Activated CD4-positive, CD25-positive, alpha-beta regulatory T cell (primary cell): ENCODE measurements around the gene ZFP62.
"Not testable (repeated sequence)": the region's sequence is repeated elsewhere in the genome, so short reads cannot be mapped to it uniquely, and the experiment has no call there.

Experiments used
- DNase-seq, 4 experiments: peaks; one replicate each; lab custom pipeline; 2025; lab: John Stamatoyannopoulos, UW

The ZFP62 gene

GRCh38 chr5:180830253-180831138, 30.6 kb downstream of the ZFP62 start:
- DNase-seq, result peak; percentile 34 to 62 (median 47)

- DNase-seq, result no peak
Observed at GRCh38 chr5:180829726-180830125, 31.4 kb downstream of the ZFP62 start.

- DNase-seq, result not testable (repeated sequence)
Observed at GRCh38 chr5:180828756-180829531, 32.1 kb downstream of the ZFP62 start.

- not testable (repeated sequence) for DNase-seq
Observed at GRCh38 chr5:180827374-180827773, 33.7 kb downstream of the ZFP62 start.

GRCh38 chr5:180825768-180826525, 35.1 kb downstream of the ZFP62 start:
- no peak for DNase-seq

- no peak for DNase-seq
Observed at GRCh38 chr5:180824630-180825476, 36.2 kb downstream of the ZFP62 start.

GRCh38 chr5:180823940-180824629, 37.0 kb downstream of the ZFP62 start:
- DNase-seq, result no peak

- no peak for DNase-seq
Observed at GRCh38 chr5:180823346-180823745, 37.7 kb downstream of the ZFP62 start.

- DNase-seq, result no peak
Observed at GRCh38 chr5:180821538-180821937, 39.5 kb downstream of the ZFP62 start.

GRCh38 chr5:180820788-180821321, 40.2 kb downstream of the ZFP62 start:
- no peak for DNase-seq

- no peak for DNase-seq
Observed at GRCh38 chr5:180818677-180819341, 42.3 kb downstream of the ZFP62 start.

- DNase-seq, result no peak
Observed at GRCh38 chr5:180817893-180818674, 43.0 kb downstream of the ZFP62 start.

GRCh38 chr5:180816608-180817534, 44.2 kb downstream of the ZFP62 start:
- no peak for DNase-seq

GRCh38 chr5:180815293-180815917, 45.7 kb downstream of the ZFP62 start:
- DNase-seq, result no peak

- DNase-seq, result no peak
Observed at GRCh38 chr5:180813420-180813819, 47.7 kb downstream of the ZFP62 start.

GRCh38 chr5:180811623-180812124, 49.4 kb downstream of the ZFP62 start:
- no peak for DNase-seq

GRCh38 chr5:180810959-180811622, 50.0 kb downstream of the ZFP62 start:
- no peak for DNase-seq
